Measurements from ENCODE around the gene TLX1.

DNA sequence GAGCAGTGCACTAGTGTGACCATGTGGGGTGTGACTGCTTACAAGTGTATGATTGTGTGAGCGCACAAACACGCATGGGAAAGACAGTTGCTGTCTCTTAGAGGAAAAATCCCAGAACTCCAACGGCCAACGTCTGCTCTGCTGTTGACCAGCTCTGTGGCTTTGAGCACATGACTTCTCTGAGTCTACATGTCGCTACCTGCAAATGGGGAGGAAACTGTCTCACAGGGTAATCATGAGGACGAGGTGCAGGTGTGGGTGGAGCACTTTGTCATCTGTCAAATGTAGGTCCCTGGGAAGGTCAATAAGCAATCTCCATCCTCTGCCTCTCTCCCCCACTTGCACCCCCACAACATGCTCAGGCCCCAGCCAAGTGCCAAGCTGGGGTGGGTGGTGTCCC, 31.2 kb upstream of the TLX1 start:
- TF ChIP-seq, protein P1, sequence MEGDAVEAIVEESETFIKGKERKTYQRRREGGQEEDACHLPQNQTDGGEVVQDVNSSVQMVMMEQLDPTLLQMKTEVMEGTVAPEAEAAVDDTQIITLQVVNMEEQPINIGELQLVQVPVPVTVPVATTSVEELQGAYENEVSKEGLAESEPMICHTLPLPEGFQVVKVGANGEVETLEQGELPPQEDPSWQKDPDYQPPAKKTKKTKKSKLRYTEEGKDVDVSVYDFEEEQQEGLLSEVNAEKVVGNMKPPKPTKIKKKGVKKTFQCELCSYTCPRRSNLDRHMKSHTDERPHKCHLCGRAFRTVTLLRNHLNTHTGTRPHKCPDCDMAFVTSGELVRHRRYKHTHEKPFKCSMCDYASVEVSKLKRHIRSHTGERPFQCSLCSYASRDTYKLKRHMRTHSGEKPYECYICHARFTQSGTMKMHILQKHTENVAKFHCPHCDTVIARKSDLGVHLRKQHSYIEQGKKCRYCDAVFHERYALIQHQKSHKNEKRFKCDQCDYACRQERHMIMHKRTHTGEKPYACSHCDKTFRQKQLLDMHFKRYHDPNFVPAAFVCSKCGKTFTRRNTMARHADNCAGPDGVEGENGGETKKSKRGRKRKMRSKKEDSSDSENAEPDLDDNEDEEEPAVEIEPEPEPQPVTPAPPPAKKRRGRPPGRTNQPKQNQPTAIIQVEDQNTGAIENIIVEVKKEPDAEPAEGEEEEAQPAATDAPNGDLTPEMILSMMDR (optimal IDR thresholded peaks at IDR 0.05 in 1 of 3, IDR thresholded peaks at IDR 0.05 in 1 of 3, conservative IDR thresholded peaks at IDR 0.05 in 1 of 3; ENCODE audit: extremely low read depth in 1 of 3, insufficient read depth in 2 of 3, low read length in 3 of 3) = no peak
- TF ChIP-seq EZH2 (IDR thresholded peaks at IDR 0.05; ENCODE audit: low read length) = no peak

Data from keratinocyte (primary cell).